GM20000 (cell line): ENCODE results near the gene VANGL2.

ENCODE experiments used
- DNase-seq: peaks from one replicate; pipeline ENCODE4 v3.0.0; 2012; ENCODE audit warnings: low spot score
- CTCF ChIP-seq: IDR thresholded peaks from 2 replicates; pipeline ENCODE4 v1.5.1; 2012; ENCODE audit warnings: mild to moderate bottlenecking, control low read depth; ENCODE audit errors: extremely low read depth, missing control alignments

Gene VANGL2

GRCh38 chr1:160412028-160412362, 11.6 kb downstream of the VANGL2 start:
- no peak for DNase-seq
- no peak for TF ChIP-seq CTCF

- no peak for TF ChIP-seq CTCF
- no peak for DNase-seq
Observed at GRCh38 chr1:160413716-160414115, 13.4 kb downstream of the VANGL2 start.

- TF ChIP-seq CTCF: no peak
- DNase-seq: no peak
Observed at GRCh38 chr1:160414881-160415280, 14.5 kb downstream of the VANGL2 start.

- no peak for DNase-seq
- no peak for TF ChIP-seq CTCF
Observed at GRCh38 chr1:160415696-160416290, 15.4 kb downstream of the VANGL2 start.

- no peak for DNase-seq
- TF ChIP-seq CTCF: no peak
Observed at GRCh38 chr1:160416369-160416768, 16.0 kb downstream of the VANGL2 start.

- no peak for DNase-seq
- TF ChIP-seq CTCF: no peak
Observed at GRCh38 chr1:160418483-160418882, 18.1 kb downstream of the VANGL2 start.

GRCh38 chr1:160419150-160419837, 18.9 kb downstream of the VANGL2 start:
- DNase-seq: no peak
- no peak for TF ChIP-seq CTCF
